ENCODE measurements around the gene SLC38A10. TPM values are rescaled to one million over a fixed set of nuclear protein-coding genes. Genes with fewer than 3 reads are reported as not detected.

SLC38A10 gene
- total and polyA plus RNA-seq, 2 of the 4 experiments (the other 2 are of a cell fraction), result 12.7 to 46.7 TPM

DNA sequence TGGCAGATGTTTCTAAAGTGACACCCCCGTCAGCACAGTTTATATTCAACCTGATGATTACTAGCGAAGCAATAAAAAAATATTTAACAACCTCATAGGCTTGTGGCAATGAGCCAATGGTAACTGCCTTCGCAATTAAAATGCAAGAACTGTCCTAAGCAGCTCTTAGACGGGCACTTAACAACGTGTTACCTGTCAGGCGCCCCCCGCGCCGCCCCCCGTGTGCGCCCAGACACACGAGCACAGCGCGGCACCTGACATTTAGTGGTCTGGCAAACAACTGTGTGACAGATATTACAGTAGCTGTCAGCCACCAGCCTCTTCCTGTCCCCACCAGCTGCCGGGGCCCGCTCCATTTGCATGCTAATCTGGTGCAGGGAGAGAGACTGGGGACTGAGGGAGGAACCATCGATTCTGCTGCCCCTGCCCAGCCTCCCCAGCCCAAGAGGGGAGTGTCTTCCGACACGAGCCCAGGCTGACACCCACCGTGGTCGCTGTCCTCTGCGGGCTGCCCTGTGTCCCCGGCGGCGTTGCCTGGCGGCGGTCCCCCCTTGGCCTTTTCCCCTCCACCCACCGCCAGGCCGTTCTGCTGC lies 43.3 kb downstream of the SLC38A10 start:
- Histone ChIP-seq H2AFZ (replicated peaks; ENCODE audit: low read length, poor library complexity) (no peak overlapping the region), H3K56ac (ENCODE audit: extremely low read depth, insufficient read depth, low read length) (no peak overlapping the region), H4K20me1 (ENCODE audit: insufficient read depth, low read length) (peaks cover 22% of the 10 kb centered on the region), H4K91ac (ENCODE audit: insufficient read depth, low read depth, low read length) (no peak overlapping the region), H3K27ac (ENCODE audit: insufficient read depth, low read length) (no peak overlapping the region), H3K14ac (replicated peaks; ENCODE audit: low read depth, low read length) (no peak overlapping the region), H2BK5ac (ENCODE audit: low read depth, low read length, poor library complexity, severe bottlenecking) (no peak overlapping the region), H3K9me1 (ENCODE audit: insufficient read depth, low read length) (peaks cover 7% of the 10 kb centered on the region), H2AK5ac (ENCODE audit: low read depth, low read length) (no peak overlapping the region), H2BK15ac (ENCODE audit: low read depth, low read length) (no peak overlapping the region), H3K4me2 (ENCODE audit: low read depth, low read length) (no peak overlapping the region), H3K27me3 (ENCODE audit: control insufficient read depth, insufficient read depth, low read length) (no peaks in the 10 kb centered on the region), H3K9ac (ENCODE audit: low read depth, low read length) (no peak overlapping the region), H3K4me3 (ENCODE audit: insufficient read depth, low read depth, low read length) (no peak overlapping the region), H2BK20ac (ENCODE audit: low read depth, low read length) (no peak overlapping the region), H3K79me1 (ENCODE audit: low read depth in 1 of 2, low read length in 2 of 2) (peaks cover 9 to 21% of the 10 kb centered on the region in 2 experiments; a peak in 3 of 4 replicates), H2BK120ac (ENCODE audit: low read depth, low read length) (no peak overlapping the region), H4K5ac (ENCODE audit: low read depth, low read length) (no peak overlapping the region), H3K4ac (ENCODE audit: low read depth, low read length) (no peak overlapping the region), H3K36me3 (ENCODE audit: control insufficient read depth, insufficient read depth, low read length) (peaks cover 27% of the 10 kb centered on the region), H4K8ac (ENCODE audit: low read depth in 2 of 2, low read length in 2 of 2) (no peak overlapping the region), H3K9me3 (ENCODE audit: control insufficient read depth, insufficient read depth, low read length) (no peaks in the 10 kb centered on the region), H3K4me1 (ENCODE audit: control insufficient read depth, insufficient read depth, low read length) (peaks cover 12% of the 10 kb centered on the region), H2AK9ac (replicated peaks; ENCODE audit: low read depth, low read length, poor library complexity) (no peak overlapping the region), H3K23ac (ENCODE audit: low read depth, low read length) (no peak overlapping the region), H3K18ac (ENCODE audit: low read depth, low read length) (no peak overlapping the region)
- ChIA-PET POLR2A (ENCODE audit: unreplicated experiment) (no interaction called here), CTCF (no interaction called here)
- ATAC-seq (ENCODE audit: low read depth), result no peak
- in situ Hi-C loops (cut with MboI; ENCODE audit: low sequenced_read_pairs), result no loop called here
- BruUV-seq (replicated peaks), result no TSS peak
- TF ChIP-seq, protein P1, sequence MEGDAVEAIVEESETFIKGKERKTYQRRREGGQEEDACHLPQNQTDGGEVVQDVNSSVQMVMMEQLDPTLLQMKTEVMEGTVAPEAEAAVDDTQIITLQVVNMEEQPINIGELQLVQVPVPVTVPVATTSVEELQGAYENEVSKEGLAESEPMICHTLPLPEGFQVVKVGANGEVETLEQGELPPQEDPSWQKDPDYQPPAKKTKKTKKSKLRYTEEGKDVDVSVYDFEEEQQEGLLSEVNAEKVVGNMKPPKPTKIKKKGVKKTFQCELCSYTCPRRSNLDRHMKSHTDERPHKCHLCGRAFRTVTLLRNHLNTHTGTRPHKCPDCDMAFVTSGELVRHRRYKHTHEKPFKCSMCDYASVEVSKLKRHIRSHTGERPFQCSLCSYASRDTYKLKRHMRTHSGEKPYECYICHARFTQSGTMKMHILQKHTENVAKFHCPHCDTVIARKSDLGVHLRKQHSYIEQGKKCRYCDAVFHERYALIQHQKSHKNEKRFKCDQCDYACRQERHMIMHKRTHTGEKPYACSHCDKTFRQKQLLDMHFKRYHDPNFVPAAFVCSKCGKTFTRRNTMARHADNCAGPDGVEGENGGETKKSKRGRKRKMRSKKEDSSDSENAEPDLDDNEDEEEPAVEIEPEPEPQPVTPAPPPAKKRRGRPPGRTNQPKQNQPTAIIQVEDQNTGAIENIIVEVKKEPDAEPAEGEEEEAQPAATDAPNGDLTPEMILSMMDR (conservative IDR thresholded peaks at IDR 0.05; ENCODE audit: low read depth, low read length), result no peak
- no peak for TF ChIP-seq RFX5 (IDR thresholded peaks at IDR 0.05; ENCODE audit: low read depth, low read length)
- no peak for TF ChIP-seq MXI1 (IDR thresholded peaks at IDR 0.05; ENCODE audit: borderline replicate concordance, low read depth, low read length)
- TF ChIP-seq POLR2A (IDR thresholded peaks at IDR 0.05; ENCODE audit: low read depth, low read length), result no peak
- TF ChIP-seq NFE2L2 (IDR thresholded peaks at IDR 0.05; ENCODE audit: low read depth, low read length), result no peak
- no peak for TF ChIP-seq RCOR1 (IDR thresholded peaks at IDR 0.05; ENCODE audit: insufficient replicate concordance, low read length)
- no peak for TF ChIP-seq CHD1 (IDR thresholded peaks at IDR 0.05; ENCODE audit: low read depth, low read length)
- no peak for TF ChIP-seq MAFK (IDR thresholded peaks at IDR 0.05; ENCODE audit: low read depth, low read length)
- no peak for TF ChIP-seq BHLHE40 (IDR thresholded peaks at IDR 0.05; ENCODE audit: low read depth, low read length)
- TF ChIP-seq, protein P2, sequence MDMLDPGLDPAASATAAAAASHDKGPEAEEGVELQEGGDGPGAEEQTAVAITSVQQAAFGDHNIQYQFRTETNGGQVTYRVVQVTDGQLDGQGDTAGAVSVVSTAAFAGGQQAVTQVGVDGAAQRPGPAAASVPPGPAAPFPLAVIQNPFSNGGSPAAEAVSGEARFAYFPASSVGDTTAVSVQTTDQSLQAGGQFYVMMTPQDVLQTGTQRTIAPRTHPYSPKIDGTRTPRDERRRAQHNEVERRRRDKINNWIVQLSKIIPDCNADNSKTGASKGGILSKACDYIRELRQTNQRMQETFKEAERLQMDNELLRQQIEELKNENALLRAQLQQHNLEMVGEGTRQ (IDR thresholded peaks at IDR 0.05; ENCODE audit: low read depth, low read length), result no peak
- no peak for TF ChIP-seq RAD21 (IDR thresholded peaks at IDR 0.05; ENCODE audit: low read length)
- no peak for TF ChIP-seq SMC3 (IDR thresholded peaks at IDR 0.05; ENCODE audit: low read depth, low read length)
- TF ChIP-seq MAZ (IDR thresholded peaks at IDR 0.05; ENCODE audit: borderline replicate concordance, low read depth, low read length), result no peak
- TF ChIP-seq, protein P3, sequence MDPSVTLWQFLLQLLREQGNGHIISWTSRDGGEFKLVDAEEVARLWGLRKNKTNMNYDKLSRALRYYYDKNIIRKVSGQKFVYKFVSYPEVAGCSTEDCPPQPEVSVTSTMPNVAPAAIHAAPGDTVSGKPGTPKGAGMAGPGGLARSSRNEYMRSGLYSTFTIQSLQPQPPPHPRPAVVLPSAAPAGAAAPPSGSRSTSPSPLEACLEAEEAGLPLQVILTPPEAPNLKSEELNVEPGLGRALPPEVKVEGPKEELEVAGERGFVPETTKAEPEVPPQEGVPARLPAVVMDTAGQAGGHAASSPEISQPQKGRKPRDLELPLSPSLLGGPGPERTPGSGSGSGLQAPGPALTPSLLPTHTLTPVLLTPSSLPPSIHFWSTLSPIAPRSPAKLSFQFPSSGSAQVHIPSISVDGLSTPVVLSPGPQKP (IDR thresholded peaks at IDR 0.05; ENCODE audit: borderline replicate concordance, low read depth, low read length), result no peak
- no peak for TF ChIP-seq FOS (IDR thresholded peaks at IDR 0.05; ENCODE audit: low read depth, low read length)
- no peak for TF ChIP-seq CEBPB (IDR thresholded peaks at IDR 0.05; ENCODE audit: low read depth, low read length)
- dilution Hi-C loops (cut with HindIII; ENCODE audit: low sequenced_read_pairs, unreplicated experiment), result no loop called here
- no peak for DNase-seq
- 75% methylated on average over 16 of the region's 29 CpGs; no CpG with 5 or more reads in 1 of the 2 experiments for WGBS, 2 experiments (ENCODE audit: extremely low coverage in 2 of 2, insufficient read length in 1 of 2)
- intact Hi-C loops (cut with micrococcal nuclease), result no loop called here

Measured in IMR-90 (cell line).